Mesendoderm (in vitro differentiated cells): ENCODE results near the gene LDHB.

ENCODE experiments used
- DNase-seq: peaks from one replicate; pipeline ENCODE4 v3.0.0; 2013
- H2AK5ac ChIP-seq: 2 replicates; pipeline ENCODE4 v1.6.1; 2013; ENCODE audit warnings: low read length, inconsistent platforms
- H2BK120ac ChIP-seq: 2 replicates; pipeline ENCODE4 v1.6.1; 2013; ENCODE audit warnings: low read depth, mild to moderate bottlenecking, low read length, moderate library complexity, mixed read lengths
- H2BK15ac ChIP-seq: replicated peaks from 2 replicates; pipeline ENCODE4 v1.6.1; 2013; ENCODE audit warnings: low read depth, mild to moderate bottlenecking, moderate library complexity
- H2BK5ac ChIP-seq: 2 replicates; pipeline ENCODE4 v1.6.1; 2013; ENCODE audit warnings: low read length, inconsistent platforms
- H3K18ac ChIP-seq: 2 replicates; pipeline ENCODE4 v1.6.1; 2013; ENCODE audit warnings: mild to moderate bottlenecking, low read length, mixed read lengths
- H3K23ac ChIP-seq: one replicate; pipeline ENCODE4 v1.6.1; 2013; ENCODE audit warnings: low read length
- H3K27ac ChIP-seq: 2 replicates; pipeline ENCODE4 v1.5.1; 2013; ENCODE audit warnings: low read depth, mild to moderate bottlenecking, inconsistent platforms, low read length, moderate library complexity
- H3K27me3 ChIP-seq: 2 replicates; pipeline ENCODE4 v1.6.1; 2013; ENCODE audit warnings: low read length, control low read depth, mild to moderate bottlenecking, inconsistent platforms; ENCODE audit not compliant: insufficient read depth, poor library complexity
- H3K36me3 ChIP-seq: 2 replicates; pipeline ENCODE4 v1.6.1; 2013; ENCODE audit warnings: low read length, inconsistent platforms; ENCODE audit not compliant: control insufficient read depth, insufficient read depth
- H3K4ac ChIP-seq: one replicate; pipeline ENCODE4 v1.6.1; 2013; ENCODE audit warnings: low read depth, mild to moderate bottlenecking, low read length, moderate library complexity
- H3K4me1 ChIP-seq: 2 replicates; pipeline ENCODE4 v1.6.1; 2013; ENCODE audit warnings: low read depth, low read length, inconsistent platforms; ENCODE audit not compliant: control insufficient read depth
- H3K4me2 ChIP-seq: 2 replicates; pipeline ENCODE4 v1.6.1; 2013; ENCODE audit warnings: low read length
- H3K4me3 ChIP-seq: 2 replicates; pipeline ENCODE4 v1.5.1; 2013; ENCODE audit warnings: mild to moderate bottlenecking, low read length
- H3K56ac ChIP-seq: one replicate; pipeline ENCODE4 v1.6.1; 2013; ENCODE audit warnings: low read length
- H3K79me1 ChIP-seq: 2 replicates; pipeline ENCODE4 v1.6.1; 2013; ENCODE audit warnings: low read length, inconsistent platforms
- H3K79me2 ChIP-seq: 2 replicates; pipeline ENCODE4 v1.6.1; 2013; ENCODE audit warnings: mild to moderate bottlenecking, low read length; ENCODE audit not compliant: control insufficient read depth, insufficient read depth
- H3K9ac ChIP-seq: 2 replicates; pipeline ENCODE4 v1.6.1; 2013; ENCODE audit warnings: low read length, inconsistent platforms
- H4K5ac ChIP-seq: one replicate; pipeline ENCODE4 v1.6.1; 2013; ENCODE audit warnings: low read length
- H4K8ac ChIP-seq: one replicate; pipeline ENCODE4 v1.6.1; 2013; ENCODE audit warnings: low read depth, mild to moderate bottlenecking, control low read depth, low read length, moderate library complexity
- WGBS: extraction: QIAGEN DNeasy Blood & Tissue Kit; methylation state at CpG from one replicate; pipeline ENCODE4 v1.1.7; 2013; ENCODE audit warnings: low lambda C conversion rate, missing lambda C conversion rate; ENCODE audit not compliant: insufficient coverage; ENCODE audit errors: extremely low coverage; 5-methylcytosine and 5-hydroxymethylcytosine counted together

Gene LDHB

GRCh38 chr12:21695986-21696385 lies 38.3 kb upstream of the LDHB start:
- H2BK5ac ChIP-seq = no peak overlapping the region
- no peak overlapping the region for H3K4me2 ChIP-seq
- no CpG with 5 or more reads among the region's 2 CpGs for WGBS
- H3K18ac ChIP-seq = no peak overlapping the region
- H3K4me1 ChIP-seq = no peaks in the 10 kb centered on the region
- H3K56ac ChIP-seq = no peak overlapping the region
- no peak overlapping the region for H2BK15ac ChIP-seq
- H2AK5ac ChIP-seq = no peak overlapping the region
- no peaks in the 10 kb centered on the region for H3K79me2 ChIP-seq
- no peak overlapping the region for H3K9ac ChIP-seq
- H3K79me1 ChIP-seq = no peaks in the 10 kb centered on the region
- H3K4me3 ChIP-seq = no peak overlapping the region
- no peak overlapping the region for H4K8ac ChIP-seq
- no peak overlapping the region for H3K23ac ChIP-seq
- H4K5ac ChIP-seq = no peak overlapping the region
- H3K27ac ChIP-seq = no peak overlapping the region
- no peaks in the 10 kb centered on the region for H3K36me3 ChIP-seq
- no peak overlapping the region for H2BK120ac ChIP-seq
- no peaks in the 10 kb centered on the region for H3K27me3 ChIP-seq
- DNase-seq = no peak
- H3K4ac ChIP-seq = no peak overlapping the region

GRCh38 chr12:21694660-21695059 lies 37.0 kb upstream of the LDHB start:
- H3K9ac ChIP-seq = no peak overlapping the region

GRCh38 chr12:21691515-21691914 lies 33.9 kb upstream of the LDHB start:
- Histone ChIP-seq H3K4ac (no peak overlapping the region), H2AK5ac (no peak overlapping the region), H3K18ac (no peak overlapping the region), H3K4me1 (no peaks in the 10 kb centered on the region), H3K36me3 (no peaks in the 10 kb centered on the region), H3K9ac (no peak overlapping the region), H3K79me1 (no peaks in the 10 kb centered on the region), H2BK15ac (no peak overlapping the region), H2BK5ac (no peak overlapping the region), H3K79me2 (no peaks in the 10 kb centered on the region), H3K4me3 (no peak overlapping the region), H3K27ac (no peak overlapping the region), H3K27me3 (no peaks in the 10 kb centered on the region), H3K23ac (no peak overlapping the region), H4K5ac (no peak overlapping the region), H3K4me2 (no peak overlapping the region), H4K8ac (no peak overlapping the region), H2BK120ac (no peak overlapping the region), H3K56ac (no peak overlapping the region)
- no peak for DNase-seq
- no CpG with 5 or more reads among the region's 1 CpG for WGBS

More at GRCh38 chr12:21694660-21695059, 37.0 kb upstream of the LDHB start:
- Histone ChIP-seq H3K4me2 (no peak overlapping the region), H3K27ac (no peak overlapping the region), H2BK15ac (no peak overlapping the region), H3K18ac (no peak overlapping the region), H2BK120ac (no peak overlapping the region), H4K8ac (no peak overlapping the region), H3K4ac (no peak overlapping the region), H3K4me3 (no peak overlapping the region), H2AK5ac (no peak overlapping the region), H3K36me3 (no peaks in the 10 kb centered on the region), H3K4me1 (no peaks in the 10 kb centered on the region), H3K27me3 (no peaks in the 10 kb centered on the region), H3K79me1 (no peaks in the 10 kb centered on the region), H4K5ac (no peak overlapping the region), H3K79me2 (no peaks in the 10 kb centered on the region), H3K56ac (no peak overlapping the region), H2BK5ac (no peak overlapping the region), H3K23ac (no peak overlapping the region)
- no peak for DNase-seq
- WGBS = no CpG with 5 or more reads among the region's 10 CpGs

GRCh38 chr12:21690704-21691368 lies 33.2 kb upstream of the LDHB start:
- Histone ChIP-seq H2BK15ac (no peak overlapping the region), H4K5ac (no peak overlapping the region), H3K4me3 (no peak overlapping the region), H3K4me1 (no peaks in the 10 kb centered on the region), H3K18ac (no peak overlapping the region), H4K8ac (no peak overlapping the region), H3K27ac (no peak overlapping the region), H3K79me1 (no peaks in the 10 kb centered on the region), H2BK5ac (no peak overlapping the region), H3K56ac (no peak overlapping the region), H3K4ac (no peak overlapping the region), H3K79me2 (no peaks in the 10 kb centered on the region), H3K23ac (no peak overlapping the region), H2BK120ac (no peak overlapping the region), H3K27me3 (no peaks in the 10 kb centered on the region), H3K36me3 (no peaks in the 10 kb centered on the region), H3K4me2 (no peak overlapping the region), H2AK5ac (no peak overlapping the region), H3K9ac (no peak overlapping the region)
- no peak for DNase-seq
- no CpG with 5 or more reads among the region's 2 CpGs for WGBS

- Histone ChIP-seq H3K36me3 (no peaks in the 10 kb centered on the region), H2BK15ac (no peak overlapping the region), H4K5ac (no peak overlapping the region), H3K4me1 (no peaks in the 10 kb centered on the region), H3K4me3 (no peak overlapping the region), H3K79me1 (no peaks in the 10 kb centered on the region), H2BK120ac (no peak overlapping the region), H3K56ac (no peak overlapping the region), H2BK5ac (no peak overlapping the region), H3K79me2 (no peaks in the 10 kb centered on the region), H3K18ac (no peak overlapping the region), H2AK5ac (no peak overlapping the region), H3K9ac (no peak overlapping the region), H3K27ac (no peak overlapping the region), H3K27me3 (no peaks in the 10 kb centered on the region), H3K4ac (no peak overlapping the region), H4K8ac (no peak overlapping the region), H3K23ac (no peak overlapping the region), H3K4me2 (no peak overlapping the region)
- no peak for DNase-seq
- no CpG with 5 or more reads among the region's 3 CpGs for WGBS
Observed at GRCh38 chr12:21683115-21683514, 25.5 kb upstream of the LDHB start.

GRCh38 chr12:21678959-21679358 lies 21.3 kb upstream of the LDHB start:
- Histone ChIP-seq H4K8ac (no peak overlapping the region), H3K27ac (no peak overlapping the region), H3K9ac (no peak overlapping the region), H3K56ac (no peak overlapping the region), H3K4me3 (no peak overlapping the region), H4K5ac (no peak overlapping the region), H3K27me3 (no peaks in the 10 kb centered on the region), H3K4ac (no peak overlapping the region), H2AK5ac (no peak overlapping the region), H3K79me2 (no peaks in the 10 kb centered on the region), H3K4me2 (no peak overlapping the region), H2BK15ac (no peak overlapping the region), H3K36me3 (no peaks in the 10 kb centered on the region), H3K79me1 (no peaks in the 10 kb centered on the region), H3K4me1 (no peaks in the 10 kb centered on the region), H2BK5ac (no peak overlapping the region), H3K23ac (no peak overlapping the region), H2BK120ac (no peak overlapping the region), H3K18ac (no peak overlapping the region)
- DNase-seq = no peak
- no CpG with 5 or more reads among the region's 1 CpG for WGBS
